Fibroblast of lung (primary cell): ENCODE measurements around the gene AGAP1.

ENCODE experiments used
- CTCF ChIP-seq, 2 donors: IDR thresholded peaks in 1 of 2; conservative IDR thresholded peaks in 1 of 2; 1 replicate in 1 of 2; 2 replicates in 1 of 2; pipeline ENCODE4 v1.5.1; 2011 to 2012; ENCODE audit warnings: low read length in 2 of 2, control low read depth in 1 of 2, inconsistent platforms in 1 of 2, low read depth in 1 of 2, mild to moderate bottlenecking in 1 of 2
- EZH2 ChIP-seq: IDR thresholded peaks from 2 replicates; pipeline ENCODE4 v1.5.1; 2012; ENCODE audit warnings: low read length, control low read depth, mild to moderate bottlenecking; ENCODE audit errors: missing control alignments

- no peak for TF ChIP-seq CTCF (conservative IDR thresholded peaks at IDR 0.05 in 1 of 2, IDR thresholded peaks at IDR 0.05 in 1 of 2; ENCODE audit: low read depth in 1 of 2, low read length in 2 of 2)
- no peak for TF ChIP-seq EZH2
Measured at GRCh38 chr2:235926229-235926628, 432.4 kb downstream of the AGAP1 start.
